ENCODE measurements around the gene MACIR.

The MACIR gene

DNA sequence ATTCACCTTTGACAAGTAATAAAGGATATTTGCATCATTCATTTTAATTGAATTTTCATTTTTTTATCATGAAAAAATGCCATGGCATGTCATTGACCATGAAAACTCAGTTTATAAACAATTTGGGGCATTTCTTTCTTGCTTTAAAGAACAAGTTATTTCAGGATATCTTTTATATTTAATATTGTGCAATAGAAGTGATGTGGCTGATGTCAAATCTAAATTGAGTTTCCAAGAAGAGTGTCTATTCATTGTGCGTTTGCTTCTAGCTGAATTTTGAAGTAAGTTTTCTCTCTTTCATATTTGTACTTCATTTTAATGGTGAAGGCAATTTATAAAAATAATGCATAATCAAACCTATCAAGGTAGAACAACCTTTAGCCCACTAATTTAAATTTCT, 30.5 kb downstream of the MACIR start:
- peak; percentile 4 for FAIRE-seq

GRCh38 chr5:103290846-103291245, 32.3 kb downstream of the MACIR start:
- FAIRE-seq (no peak), DNase-seq (ENCODE audit: insufficient read length, low spot score) (no peak)

More for the DNA sequence above, 30.5 kb downstream of the MACIR start:
- DNase-seq (ENCODE audit: insufficient read length, low spot score), result no peak

- FAIRE-seq (no peak), DNase-seq (ENCODE audit: insufficient read length, low spot score) (no peak)
These were observed 33.0 kb downstream of the MACIR start for GRCh38 chr5:103291606-103292005.

GRCh38 chr5:103293099-103293498, 34.5 kb downstream of the MACIR start:
- no peak for DNase-seq (ENCODE audit: insufficient read length, low spot score)
- FAIRE-seq, result no peak

DNA sequence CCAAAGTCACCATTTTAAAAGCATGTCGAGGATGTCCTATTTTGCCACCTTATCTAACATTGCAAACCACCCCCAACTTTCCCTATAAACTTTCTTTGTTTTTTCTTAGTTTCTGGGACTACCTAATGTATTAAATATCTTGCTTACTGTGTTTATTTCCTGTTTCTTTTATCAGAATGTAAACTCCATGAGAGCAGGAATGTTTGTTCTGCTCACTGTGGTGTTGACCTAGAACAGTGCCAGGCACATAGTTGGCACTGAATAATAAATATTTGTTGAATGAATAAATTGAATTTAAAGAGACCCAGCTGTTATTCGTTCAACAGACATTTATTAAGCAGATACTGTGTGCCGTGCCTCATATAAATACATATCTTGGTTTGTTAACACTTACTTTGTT, 35.2 kb downstream of the MACIR start:
- DNase-seq (ENCODE audit: insufficient read length, low spot score), result no peak
- FAIRE-seq, result no peak

GRCh38 chr5:103294906-103295305, 36.3 kb downstream of the MACIR start:
- FAIRE-seq (no peak), DNase-seq (ENCODE audit: insufficient read length, low spot score) (no peak)

DNA sequence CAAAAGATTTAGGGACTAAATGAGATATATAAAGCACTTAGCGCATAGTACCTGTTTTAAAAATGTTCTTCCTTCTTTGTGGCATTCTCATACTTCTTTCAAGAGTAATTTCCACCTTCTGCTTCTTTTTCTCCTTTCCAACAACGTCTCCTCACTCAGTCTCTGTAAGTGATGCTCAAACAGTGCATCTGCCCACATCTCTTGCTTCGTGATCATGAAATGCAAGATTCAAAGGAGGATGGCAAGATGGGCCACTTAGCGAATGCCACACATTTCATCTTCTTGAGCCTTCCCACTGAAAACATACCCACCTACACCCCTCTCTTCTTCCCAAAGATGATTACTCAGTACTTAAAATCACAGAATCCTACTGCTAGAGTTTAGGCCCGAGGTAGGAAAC, 36.9 kb downstream of the MACIR start:
- FAIRE-seq, result no peak
- DNase-seq (ENCODE audit: insufficient read length, low spot score), result no peak

- no peak for FAIRE-seq
- no peak for DNase-seq (ENCODE audit: insufficient read length, low spot score)
These were observed 37.3 kb downstream of the MACIR start for GRCh38 chr5:103295871-103296270.

DNA sequence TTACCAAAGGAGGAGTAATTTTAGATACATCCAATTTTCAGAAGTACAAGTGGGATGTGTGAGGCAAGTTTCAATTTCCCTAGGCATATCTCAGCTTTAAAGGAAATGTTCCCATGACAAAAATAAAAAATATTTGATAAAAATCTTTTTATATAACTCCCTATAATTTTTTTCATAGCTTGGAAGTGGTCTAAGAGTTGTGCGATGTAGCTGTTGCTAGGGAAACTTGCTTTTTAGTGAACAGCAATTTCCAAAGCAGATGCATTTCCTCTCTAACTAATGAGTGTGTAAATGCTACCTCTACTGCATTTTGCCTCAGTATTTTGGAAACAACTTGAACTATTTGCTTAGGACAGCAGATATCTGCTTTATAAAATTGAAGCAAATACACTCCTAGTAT, 39.6 kb downstream of the MACIR start:
- no peak for FAIRE-seq
- DNase-seq (ENCODE audit: insufficient read length, low spot score), result no peak

- FAIRE-seq (no peak), DNase-seq (ENCODE audit: insufficient read length, low spot score) (no peak)
These were observed 40.1 kb downstream of the MACIR start for GRCh38 chr5:103298607-103299188.

DNA sequence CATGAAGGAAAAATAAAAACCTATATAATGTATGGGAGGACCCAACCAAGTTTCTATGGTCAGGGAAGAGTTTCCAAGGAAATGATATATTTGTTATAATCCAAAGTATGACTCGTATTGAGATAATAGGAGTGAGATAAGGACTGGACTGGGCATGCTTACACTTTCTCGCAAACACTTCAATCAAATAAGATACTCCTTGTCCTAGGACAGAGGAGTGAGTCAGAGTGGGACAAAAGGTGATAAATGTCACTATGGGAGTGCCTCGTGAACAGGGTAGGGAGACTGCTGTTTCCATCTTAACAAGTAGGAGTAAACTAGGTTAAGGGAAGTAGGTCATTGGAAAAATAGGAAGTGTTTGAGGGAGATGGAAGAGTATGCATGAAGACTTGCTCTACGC, 47.2 kb downstream of the MACIR start:
- no peak for DNase-seq (ENCODE audit: insufficient read length, low spot score)
- no peak for FAIRE-seq

DNA sequence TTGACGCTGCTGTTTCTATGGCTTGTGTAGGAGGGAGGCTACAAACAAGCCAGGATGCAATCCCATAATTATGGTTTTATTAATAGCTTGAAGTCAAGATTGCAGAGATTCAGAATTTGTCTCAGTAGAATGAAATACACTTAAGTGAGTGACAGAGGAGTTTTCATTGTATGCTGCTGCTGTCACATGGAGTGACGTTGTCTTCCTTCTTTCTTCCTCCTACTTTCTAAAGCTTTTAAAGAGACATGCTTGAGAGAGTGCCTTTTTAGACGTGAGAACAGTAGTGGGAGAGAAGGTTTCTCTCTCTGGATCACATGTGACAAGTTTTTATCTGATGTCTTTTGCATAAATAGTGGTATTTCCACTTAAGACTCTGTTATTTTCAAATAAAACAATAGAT, 48.9 kb downstream of the MACIR start:
- FAIRE-seq (no peak), DNase-seq (ENCODE audit: insufficient read length, low spot score) (no peak)

GRCh38 chr5:103308774-103309173, 50.2 kb downstream of the MACIR start:
- DNase-seq (ENCODE audit: insufficient read length, low spot score) (no peak), FAIRE-seq (no peak)

DNA sequence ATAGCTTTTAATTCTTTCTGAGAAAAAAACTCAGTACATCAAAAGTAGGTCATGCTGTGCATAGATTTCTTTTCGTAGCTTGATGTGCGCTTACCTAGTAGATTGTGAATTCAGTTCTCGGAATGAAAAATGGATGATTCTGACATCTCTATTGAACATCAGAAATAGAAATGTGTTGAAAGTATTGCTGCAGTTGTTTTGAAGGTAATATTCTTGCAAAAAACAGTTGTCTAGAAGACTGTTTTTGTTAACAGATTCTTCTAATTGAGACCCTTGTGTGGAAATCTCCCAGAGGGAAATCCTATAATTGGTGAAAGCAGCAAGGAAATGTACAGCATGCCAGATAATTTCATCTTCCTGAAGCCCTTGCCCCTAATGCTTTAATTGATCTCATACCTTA, 54.5 kb downstream of the MACIR start:
- FAIRE-seq (no peak), DNase-seq (ENCODE audit: insufficient read length, low spot score) (no peak)

DNA sequence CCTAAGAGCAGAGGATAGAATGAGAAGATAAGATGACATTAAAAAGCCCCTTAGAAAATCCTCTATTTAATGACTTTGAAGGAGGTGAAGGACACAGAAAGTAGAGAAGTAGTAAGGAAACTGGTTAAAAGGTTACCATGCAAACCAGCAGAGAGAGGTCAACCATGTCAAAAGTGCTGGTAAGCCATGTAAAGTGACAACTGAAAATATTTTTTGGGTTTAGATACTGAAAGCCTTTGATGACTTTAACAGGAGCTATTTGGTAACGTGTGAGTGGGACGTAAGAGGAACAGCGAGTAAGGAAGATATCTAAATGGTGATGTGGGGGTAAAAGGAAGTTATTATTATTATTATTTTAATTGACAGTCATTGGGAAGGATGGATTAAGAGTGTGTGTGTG, 56.9 kb downstream of the MACIR start:
- FAIRE-seq (no peak), DNase-seq (ENCODE audit: insufficient read length, low spot score) (no peak)

- FAIRE-seq, result no peak
These were observed 68.9 kb downstream of the MACIR start for GRCh38 chr5:103327451-103327850.

GRCh38 chr5:103327893-103328292, 69.3 kb downstream of the MACIR start:
- DNase-seq (ENCODE audit: insufficient read length, low spot score) (no peak), FAIRE-seq (no peak)

More at GRCh38 chr5:103327451-103327850, 68.9 kb downstream of the MACIR start:
- no peak for DNase-seq (ENCODE audit: insufficient read length, low spot score)

Data from GM19239 (cell line).